Measurements from ENCODE around the gene UQCRH.

DNA sequence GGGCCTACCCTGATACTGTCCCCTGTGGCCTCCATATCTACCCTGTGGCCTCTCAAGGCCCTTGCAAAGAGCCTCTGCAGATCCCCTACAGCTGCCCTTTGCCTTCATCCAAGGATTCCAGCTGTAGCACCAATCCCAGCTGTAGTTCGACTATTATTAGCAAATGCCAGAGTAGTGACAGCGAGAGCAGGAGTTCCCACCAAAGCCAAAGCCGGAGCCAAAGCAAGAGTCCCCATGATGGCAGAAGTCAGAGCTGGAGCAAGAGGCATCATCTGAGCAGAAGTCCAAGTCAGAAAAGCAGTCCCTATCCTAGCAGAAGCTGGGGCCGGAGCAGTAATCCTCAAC lies 39.8 kb downstream of the UQCRH start:
- TF ChIP-seq, protein P1, sequence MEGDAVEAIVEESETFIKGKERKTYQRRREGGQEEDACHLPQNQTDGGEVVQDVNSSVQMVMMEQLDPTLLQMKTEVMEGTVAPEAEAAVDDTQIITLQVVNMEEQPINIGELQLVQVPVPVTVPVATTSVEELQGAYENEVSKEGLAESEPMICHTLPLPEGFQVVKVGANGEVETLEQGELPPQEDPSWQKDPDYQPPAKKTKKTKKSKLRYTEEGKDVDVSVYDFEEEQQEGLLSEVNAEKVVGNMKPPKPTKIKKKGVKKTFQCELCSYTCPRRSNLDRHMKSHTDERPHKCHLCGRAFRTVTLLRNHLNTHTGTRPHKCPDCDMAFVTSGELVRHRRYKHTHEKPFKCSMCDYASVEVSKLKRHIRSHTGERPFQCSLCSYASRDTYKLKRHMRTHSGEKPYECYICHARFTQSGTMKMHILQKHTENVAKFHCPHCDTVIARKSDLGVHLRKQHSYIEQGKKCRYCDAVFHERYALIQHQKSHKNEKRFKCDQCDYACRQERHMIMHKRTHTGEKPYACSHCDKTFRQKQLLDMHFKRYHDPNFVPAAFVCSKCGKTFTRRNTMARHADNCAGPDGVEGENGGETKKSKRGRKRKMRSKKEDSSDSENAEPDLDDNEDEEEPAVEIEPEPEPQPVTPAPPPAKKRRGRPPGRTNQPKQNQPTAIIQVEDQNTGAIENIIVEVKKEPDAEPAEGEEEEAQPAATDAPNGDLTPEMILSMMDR (conservative IDR thresholded peaks at IDR 0.05; ENCODE audit: low read length): no peak
- TF ChIP-seq EZH2phosphoT487 (IDR thresholded peaks at IDR 0.05; ENCODE audit: borderline replicate concordance): no peak
